NOMO-1 treated with dmso at 0.1 percent for 144 hours (cell line): ENCODE measurements around the gene OR6J1.
A peak's percentile ranks its signal among the peaks of the same experiment; 100 is the strongest.
"Not testable (repeated sequence)": the region's sequence is repeated elsewhere in the genome, so short reads cannot be mapped to it uniquely, and the experiment has no call there.

Source experiments
- DNase-seq: peaks from one replicate; lab custom pipeline; 2025; ENCODE audit not compliant: unreplicated experiment; lab: John Stamatoyannopoulos, UW

Gene OR6J1

GRCh38 chr14:22651586-22651985 is 7.4 kb upstream of the OR6J1 start:
- no peak for DNase-seq

- DNase-seq: no peak
Observed at GRCh38 chr14:22650960-22651521, 6.9 kb upstream of the OR6J1 start.

GRCh38 chr14:22650046-22650739 is 6.0 kb upstream of the OR6J1 start:
- no peak for DNase-seq

- DNase-seq: no peak
Observed at GRCh38 chr14:22648506-22648905, 4.4 kb upstream of the OR6J1 start.

GRCh38 chr14:22646570-22647254 is 2.6 kb upstream of the OR6J1 start:
- peak; percentile 3 for DNase-seq

GRCh38 chr14:22641846-22642245 is 2.3 kb downstream of the OR6J1 start:
- no peak for DNase-seq

- no peak for DNase-seq
Observed at GRCh38 chr14:22640192-22640591, 4.0 kb downstream of the OR6J1 start.

GRCh38 chr14:22635980-22636379 is 8.2 kb downstream of the OR6J1 start:
- DNase-seq: not testable (repeated sequence)

GRCh38 chr14:22634233-22634900 is 9.8 kb downstream of the OR6J1 start:
- DNase-seq: no peak

- DNase-seq: no peak
Observed at GRCh38 chr14:22630486-22630885, 13.7 kb downstream of the OR6J1 start.

- no peak for DNase-seq
Observed at GRCh38 chr14:22630066-22630465, 14.1 kb downstream of the OR6J1 start.

GRCh38 chr14:22629361-22629760 is 14.8 kb downstream of the OR6J1 start:
- no peak for DNase-seq

- DNase-seq: no peak
Observed at GRCh38 chr14:22627506-22628263, 16.5 kb downstream of the OR6J1 start.

- DNase-seq: no peak
Observed at GRCh38 chr14:22626590-22626989, 17.6 kb downstream of the OR6J1 start.

- DNase-seq: peak; percentile 9
Observed at GRCh38 chr14:22623047-22623446, 21.1 kb downstream of the OR6J1 start.

- DNase-seq: no peak
Observed at GRCh38 chr14:22622255-22622654, 21.9 kb downstream of the OR6J1 start.

- DNase-seq: not testable (repeated sequence)
Observed at GRCh38 chr14:22615765-22616164, 28.4 kb downstream of the OR6J1 start.

GRCh38 chr14:22614240-22614799 is 29.8 kb downstream of the OR6J1 start:
- DNase-seq: peak; percentile 17

- DNase-seq: no peak
Observed at GRCh38 chr14:22613736-22614239, 30.4 kb downstream of the OR6J1 start.

GRCh38 chr14:22613106-22613695 is 31.0 kb downstream of the OR6J1 start:
- DNase-seq: no peak
